Mesodermal cell (in vitro differentiated cells): Measurements from ENCODE around the gene CES2.

Experiments
- H3K27ac ChIP-seq: 2 replicates; pipeline ENCODE4 v1.7.0; 2013; ENCODE audit warnings: mild to moderate bottlenecking, low read depth, low read length, moderate library complexity; ENCODE audit not compliant: severe bottlenecking
- H3K36me3 ChIP-seq: 2 replicates; pipeline ENCODE4 v1.7.1; 2013; ENCODE audit warnings: mild to moderate bottlenecking, low read length, moderate library complexity; ENCODE audit not compliant: control insufficient read depth, insufficient read depth
- H3K4me1 ChIP-seq: one replicate; pipeline ENCODE4 v1.7.1; 2013; ENCODE audit warnings: mild to moderate bottlenecking, low read length; ENCODE audit not compliant: insufficient read depth, control insufficient read depth, poor library complexity, severe bottlenecking
- H3K4me3 ChIP-seq: 2 replicates; pipeline ENCODE4 v1.7.0; 2013; ENCODE audit warnings: low read length, control low read depth, mild to moderate bottlenecking; ENCODE audit not compliant: insufficient read depth, poor library complexity, severe bottlenecking; ENCODE audit errors: extremely low read depth
- H3K9me3 ChIP-seq: 2 replicates; pipeline ENCODE4 v1.7.1; 2013; ENCODE audit warnings: mild to moderate bottlenecking, low read length, moderate library complexity; ENCODE audit not compliant: control insufficient read depth
- WGBS, 2 experiments: methylation state at CpG; one replicate each; pipeline ENCODE4 v1.1.5; 2013; ENCODE audit warnings: missing lambda C conversion rate in 2 of 2; ENCODE audit not compliant: insufficient coverage in 2 of 2; 5-methylcytosine and 5-hydroxymethylcytosine counted together

The CES2 gene

DNA sequence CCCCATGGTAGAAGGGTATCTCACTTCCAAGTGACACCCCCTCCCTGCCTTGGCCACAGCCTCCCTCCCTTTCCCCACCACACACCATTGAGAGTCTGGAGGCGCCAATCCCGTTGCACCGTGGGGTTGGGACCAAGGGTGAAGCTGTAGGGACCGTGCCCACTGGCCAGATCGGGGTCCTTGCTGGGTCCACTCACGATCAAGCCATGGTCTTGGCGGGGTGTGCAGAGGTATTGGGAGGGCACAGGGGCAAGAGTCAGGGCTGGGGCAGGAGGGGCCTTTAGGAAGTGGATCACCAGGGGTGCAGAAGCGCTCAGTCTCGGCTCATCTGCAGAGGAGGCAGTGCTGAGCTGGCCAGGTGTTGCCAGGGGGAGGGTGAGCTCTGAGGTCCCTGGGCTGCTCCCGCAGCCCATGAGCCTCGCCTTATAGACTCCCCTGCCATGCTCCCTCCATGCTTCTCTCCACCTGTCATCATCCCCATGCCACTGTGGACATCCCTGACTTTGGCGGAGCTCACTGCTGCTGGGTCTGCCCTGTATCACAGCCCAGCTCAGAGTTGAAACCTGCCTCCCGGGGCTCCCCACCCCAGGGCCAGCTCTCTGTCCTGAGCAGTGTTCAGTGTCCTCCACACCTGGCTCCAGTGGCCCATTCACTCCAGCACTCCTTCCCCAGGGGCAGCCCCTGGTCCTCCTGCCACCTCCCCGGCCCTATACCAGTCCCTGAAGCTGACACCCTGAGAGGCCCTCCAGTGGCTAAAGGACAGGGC lies 25.0 kb upstream of the CES2 start:
- 81 to 89% methylated on average over 10 to 12 of the region's 14 CpGs for WGBS, 2 experiments
- H3K4me3 ChIP-seq = no peak overlapping the region

DNA sequence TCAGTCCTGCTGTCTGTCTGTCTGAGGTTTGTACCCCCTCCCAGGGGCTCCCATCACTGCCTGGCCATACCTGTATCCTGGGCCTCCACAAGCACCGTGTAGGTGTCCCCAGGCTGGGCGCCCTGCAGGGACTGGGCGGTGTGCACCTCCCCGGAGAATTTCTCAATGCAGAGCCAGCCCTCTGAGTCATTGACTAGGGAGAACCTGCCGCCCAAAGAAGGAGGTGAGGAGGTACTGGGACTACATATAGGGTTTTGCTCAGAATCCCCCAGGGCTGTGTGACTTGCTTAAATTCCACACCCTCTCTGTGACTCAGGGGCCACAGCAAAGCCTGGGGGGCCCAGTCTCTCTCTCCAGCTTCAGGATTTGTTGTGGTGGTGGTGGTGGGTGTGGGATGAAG lies 24.2 kb upstream of the CES2 start:
- Histone ChIP-seq H3K4me3 (no peak overlapping the region), H3K36me3 (no peaks in the 10 kb centered on the region), H3K27ac (no peak overlapping the region), H3K9me3 (no peaks in the 10 kb centered on the region), H3K4me1 (no peaks in the 10 kb centered on the region)
- 70 to 85% methylated on average over 3 to 5 of the region's 5 CpGs for WGBS, 2 experiments

More for the DNA sequence above, 25.0 kb upstream of the CES2 start:
- no peak overlapping the region for H3K27ac ChIP-seq
- H3K4me1 ChIP-seq = peaks cover 7% of the 10 kb centered on the region
- no peaks in the 10 kb centered on the region for H3K9me3 ChIP-seq
- no peaks in the 10 kb centered on the region for H3K36me3 ChIP-seq

DNA sequence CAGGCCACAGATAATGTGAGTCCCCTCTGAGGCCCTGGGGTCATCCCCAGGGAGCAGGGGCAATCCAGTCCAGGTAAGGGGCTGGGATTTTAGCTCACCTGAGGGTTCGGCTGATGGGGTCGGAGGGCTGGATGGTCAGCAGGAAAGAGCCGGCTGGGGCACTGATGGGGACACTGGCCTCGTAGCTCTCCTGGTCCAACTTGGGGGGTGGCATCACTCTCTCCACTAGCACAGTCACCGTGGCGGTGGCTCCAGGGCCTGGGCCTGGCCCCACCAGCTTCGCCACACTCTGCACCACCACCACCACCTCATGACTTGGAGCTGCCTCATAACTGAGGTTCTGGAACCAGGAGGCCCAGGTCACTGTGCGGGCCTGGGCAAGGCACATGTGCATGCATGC lies 23.5 kb upstream of the CES2 start:
- Histone ChIP-seq H3K27ac (no peak overlapping the region), H3K4me1 (no peaks in the 10 kb centered on the region), H3K36me3 (no peaks in the 10 kb centered on the region), H3K4me3 (no peak overlapping the region), H3K9me3 (no peaks in the 10 kb centered on the region)
- WGBS, 2 experiments = 93 to 96% methylated on average over 8 of the region's 8 CpGs

DNA sequence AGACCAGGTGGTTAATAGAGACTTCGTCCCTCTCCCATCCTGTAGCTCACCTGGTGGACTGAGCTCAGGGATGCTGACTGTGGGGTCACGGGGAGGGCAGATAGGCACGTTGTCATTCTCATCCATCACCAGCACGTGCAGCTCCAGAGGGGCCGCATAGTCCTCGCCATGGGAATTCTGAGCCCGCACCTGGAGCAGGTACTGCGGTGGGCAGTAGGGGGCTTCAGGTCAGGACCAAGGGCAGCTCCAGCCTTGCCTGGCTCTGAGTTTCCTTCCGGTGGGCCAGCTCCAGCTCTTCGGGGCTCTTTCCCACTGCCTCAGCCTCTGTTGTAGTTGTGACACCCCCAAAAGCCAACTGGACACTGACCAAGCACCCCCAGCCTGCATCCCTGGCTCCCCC lies 22.2 kb upstream of the CES2 start:
- Histone ChIP-seq H3K9me3 (no peaks in the 10 kb centered on the region), H3K4me1 (no peaks in the 10 kb centered on the region), H3K4me3 (no peak overlapping the region), H3K27ac (no peak overlapping the region), H3K36me3 (no peaks in the 10 kb centered on the region)
- 40 to 41% methylated on average over 5 to 10 of the region's 10 CpGs for WGBS, 2 experiments

DNA sequence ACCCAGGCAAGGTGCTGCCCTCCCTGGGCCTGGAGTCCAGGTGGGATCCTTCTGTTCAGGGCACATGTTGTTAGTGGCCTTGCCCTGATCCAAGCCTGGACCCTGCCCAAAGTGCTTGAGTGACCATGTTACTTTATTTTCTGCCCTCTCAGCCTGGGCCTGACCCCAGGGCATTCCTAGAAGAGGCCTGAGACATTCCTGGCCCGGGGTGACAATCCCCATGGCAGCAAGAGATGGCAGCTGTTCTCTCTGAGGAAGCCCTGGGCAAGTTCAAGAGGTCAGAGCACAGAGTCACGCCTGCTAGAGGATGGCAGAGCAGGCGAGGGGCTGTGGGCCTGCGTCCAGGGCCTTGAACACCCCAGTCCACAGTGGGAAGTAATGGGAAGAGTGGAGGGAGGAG lies 21.6 kb upstream of the CES2 start:
- WGBS, 2 experiments = 70 to 80% methylated on average over 3 to 4 of the region's 4 CpGs
- Histone ChIP-seq H3K27ac (no peak overlapping the region), H3K4me3 (no peak overlapping the region), H3K36me3 (no peaks in the 10 kb centered on the region), H3K4me1 (no peaks in the 10 kb centered on the region), H3K9me3 (no peaks in the 10 kb centered on the region)

DNA sequence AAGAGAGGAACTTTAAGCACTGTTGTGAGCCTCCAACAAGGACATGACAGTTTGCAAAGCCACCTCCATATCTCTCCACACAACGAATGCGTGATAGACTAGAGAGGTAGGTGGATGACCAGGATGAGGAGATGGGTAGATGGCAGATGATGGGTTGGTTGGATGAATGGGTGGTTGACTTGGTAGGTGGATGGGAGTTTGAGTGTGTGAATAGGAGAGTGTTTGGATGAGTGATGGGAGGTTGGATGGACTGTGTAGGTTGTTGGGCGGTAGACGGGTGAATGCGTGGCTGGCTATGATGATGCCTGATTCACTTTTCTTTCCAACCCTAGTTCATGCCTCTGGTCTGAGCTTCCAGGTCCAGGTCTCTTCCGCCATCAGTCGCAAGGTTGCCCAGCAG lies 20.8 kb upstream of the CES2 start:
- H3K36me3 ChIP-seq = no peaks in the 10 kb centered on the region
- H3K4me3 ChIP-seq = no peak overlapping the region
- H3K4me1 ChIP-seq = no peaks in the 10 kb centered on the region
- 90 to 95% methylated on average over 4 to 6 of the region's 7 CpGs for WGBS, 2 experiments
- H3K9me3 ChIP-seq = no peaks in the 10 kb centered on the region
- no peak overlapping the region for H3K27ac ChIP-seq

DNA sequence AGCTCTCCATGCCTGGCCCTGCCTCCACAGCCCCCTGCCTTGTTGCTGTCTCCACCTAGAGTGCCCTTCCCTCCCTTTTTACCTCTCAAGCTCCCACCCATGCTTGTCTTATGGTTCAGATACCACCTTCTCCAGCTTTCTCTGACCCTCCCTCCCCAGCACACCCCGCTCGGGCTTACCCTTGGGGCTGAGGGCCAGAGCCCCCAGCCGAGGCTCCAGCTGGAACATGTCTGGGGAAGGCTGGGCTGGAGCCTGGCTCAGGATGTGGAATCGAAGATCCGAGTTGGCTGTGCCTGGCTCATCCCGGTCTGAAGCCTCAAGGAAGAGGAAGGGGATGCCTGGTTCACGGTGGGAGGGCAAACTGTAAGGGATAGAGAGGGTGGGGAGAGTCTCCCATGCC lies 20.3 kb upstream of the CES2 start:
- Histone ChIP-seq H3K4me1 (peaks cover 3% of the 10 kb centered on the region), H3K9me3 (no peaks in the 10 kb centered on the region), H3K27ac (no peak overlapping the region), H3K36me3 (no peaks in the 10 kb centered on the region), H3K4me3 (no peak overlapping the region)
- 80% methylated on average over 3 of the region's 7 CpGs; no CpG with 5 or more reads in 1 of the 2 experiments for WGBS, 2 experiments

DNA sequence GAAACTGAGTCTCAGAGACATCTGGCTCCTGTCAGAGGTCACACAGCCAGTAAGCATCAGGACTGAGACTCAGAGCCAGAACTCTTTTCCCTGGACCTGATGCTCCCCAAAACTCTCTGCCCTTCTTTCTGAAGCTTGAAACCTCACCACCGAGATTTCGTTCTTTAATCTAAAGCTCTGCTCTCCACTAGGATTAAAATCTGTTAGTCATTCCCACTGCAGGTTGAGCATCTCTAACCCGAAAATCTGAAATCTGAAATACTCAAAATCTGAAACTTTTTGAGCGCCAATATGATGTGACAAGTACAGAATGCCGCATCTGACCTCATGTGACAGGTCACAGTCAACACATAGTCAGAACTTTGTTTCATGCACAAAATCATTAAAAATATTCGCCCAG lies 18.8 kb upstream of the CES2 start:
- Histone ChIP-seq H3K4me3 (no peak overlapping the region), H3K36me3 (no peaks in the 10 kb centered on the region), H3K27ac (no peak overlapping the region), H3K4me1 (peaks cover 4% of the 10 kb centered on the region), H3K9me3 (no peaks in the 10 kb centered on the region)
- 86 to 88% methylated on average over 6 of the region's 6 CpGs for WGBS, 2 experiments

DNA sequence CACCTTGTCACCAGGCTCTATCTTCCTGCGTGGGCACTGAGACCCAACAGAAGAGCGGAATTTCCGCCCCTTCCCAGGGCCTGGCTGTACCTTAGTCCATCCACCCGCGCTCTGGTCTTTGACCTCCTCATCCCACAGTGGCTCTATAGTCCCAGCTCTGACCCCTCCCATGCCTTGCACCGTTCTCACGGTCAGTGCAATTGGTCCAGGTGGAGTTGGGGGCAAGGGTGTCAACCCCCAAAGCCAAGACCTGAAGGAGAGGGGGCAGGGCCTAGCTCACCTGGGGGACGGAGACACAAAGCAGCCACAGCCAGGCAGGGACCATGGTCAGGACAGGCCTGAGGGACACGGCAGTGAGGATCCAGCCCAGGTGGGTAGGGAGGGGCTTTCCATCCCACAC lies 17.6 kb upstream of the CES2 start:
- WGBS, 2 experiments = 85 to 96% methylated on average over 3 to 7 of the region's 9 CpGs
- no peaks in the 10 kb centered on the region for H3K36me3 ChIP-seq
- no peak overlapping the region for H3K27ac ChIP-seq
- peaks cover 4% of the 10 kb centered on the region for H3K4me1 ChIP-seq
- H3K4me3 ChIP-seq = no peak overlapping the region
- no peaks in the 10 kb centered on the region for H3K9me3 ChIP-seq

DNA sequence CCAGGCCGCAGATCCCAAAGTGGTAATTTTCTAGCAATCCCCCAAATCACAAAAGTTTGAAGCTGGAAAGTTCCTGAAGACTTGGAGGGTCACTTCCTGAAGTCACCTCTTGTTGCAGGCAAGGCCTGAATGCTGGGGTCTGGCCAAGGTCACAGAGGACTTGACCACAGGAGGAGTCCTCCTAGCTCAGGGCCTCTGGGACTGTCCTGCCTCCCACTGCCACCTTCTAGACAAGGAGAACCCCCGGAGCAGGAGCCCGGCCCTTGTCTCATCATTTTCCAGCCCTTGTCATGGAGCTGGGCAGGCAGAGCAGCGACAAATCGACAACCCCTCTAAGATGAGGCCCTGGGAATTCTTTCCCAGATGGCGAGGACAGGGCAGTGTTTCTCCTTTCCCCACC lies 17.0 kb upstream of the CES2 start:
- 84 to 92% methylated on average over 4 to 5 of the region's 6 CpGs for WGBS, 2 experiments
- Histone ChIP-seq H3K4me1 (peaks cover 4% of the 10 kb centered on the region), H3K27ac (no peak overlapping the region), H3K9me3 (no peaks in the 10 kb centered on the region), H3K36me3 (no peaks in the 10 kb centered on the region), H3K4me3 (no peak overlapping the region)

DNA sequence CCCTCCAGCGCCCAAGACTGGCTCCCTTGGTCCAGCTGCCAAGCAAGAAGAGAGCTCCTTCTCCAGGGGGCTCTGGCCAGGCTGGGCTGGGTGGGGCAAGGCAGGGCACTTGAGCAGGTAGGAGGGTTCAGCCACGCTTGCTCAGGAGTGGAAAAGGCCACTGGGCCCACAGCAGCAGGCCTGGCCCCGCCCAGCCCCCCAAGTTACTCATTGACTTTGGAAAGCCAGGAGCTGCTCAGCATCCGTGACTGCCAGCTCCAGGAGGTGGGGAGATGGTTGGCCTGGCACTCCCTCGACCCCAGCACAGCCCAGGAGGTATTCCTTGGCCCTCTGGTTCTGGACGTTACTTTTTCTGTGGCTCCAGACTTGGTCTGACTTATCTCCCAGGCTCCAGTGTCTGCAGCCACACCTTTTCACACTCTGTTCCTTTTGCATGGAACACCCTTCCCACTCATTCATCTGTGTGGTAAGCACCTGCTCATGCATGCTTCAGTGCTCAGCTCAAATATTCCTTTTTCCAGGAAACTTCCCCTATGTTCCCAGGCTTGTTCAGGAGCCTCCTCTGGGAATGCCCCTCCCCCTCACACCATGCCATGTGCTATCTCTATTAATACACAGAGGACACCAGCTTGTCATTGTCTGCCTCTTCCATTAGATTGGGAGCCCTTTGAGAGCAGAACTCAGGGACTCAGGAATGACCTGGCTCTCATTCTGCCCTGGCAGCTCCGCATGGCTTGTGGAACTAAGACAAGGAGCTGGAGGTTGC lies 16.3 kb upstream of the CES2 start, which contains the start of gene CDH16:
TSS of gene CDH16 (minus strand) at position 83 of the 766 bp plus-strand sequence. CDS start 820 bp downstream, outside the sequence.
- Histone ChIP-seq H3K36me3 (no peaks in the 10 kb centered on the region), H3K9me3 (no peaks in the 10 kb centered on the region), H3K27ac (no peak within 1 kb of the TSS), H3K4me3 (no peak within 1 kb of the TSS), H3K4me1 (peaks cover 4% of the 10 kb centered on the region)
- WGBS, 2 experiments = 76 to 83% methylated on average over 6 of the region's 7 CpGs
